WTC11 (cell line): ENCODE data around the gene RASSF4.

ENCODE experiments used
- KAT7 ChIP-seq: sonication (generic); formaldehyde crosslinking; IDR thresholded peaks from 2 replicates; pipeline ENCODE4 v1.8.1; 2023; ENCODE audit warnings: missing genetic modification reagents, mild to moderate bottlenecking, borderline replicate concordance
- PRDM15 ChIP-seq: sonication (generic); formaldehyde crosslinking; IDR thresholded peaks from 2 replicates; pipeline ENCODE4 v1.8.0; 2022; ENCODE audit warnings: missing genetic modification reagents
- PREB ChIP-seq: sonication (generic); formaldehyde crosslinking; IDR thresholded peaks from 2 replicates; pipeline ENCODE4 v1.8.1; 2022; ENCODE audit warnings: mild to moderate bottlenecking, missing genetic modification reagents, moderate library complexity, borderline replicate concordance
- USF2 ChIP-seq: sonication (generic); formaldehyde crosslinking; IDR thresholded peaks from 2 replicates; pipeline ENCODE4 v1.8.1; 2023; ENCODE audit warnings: mild to moderate bottlenecking, missing genetic modification reagents, moderate library complexity
- ZNF263 ChIP-seq: sonication (generic); formaldehyde crosslinking; IDR thresholded peaks from 2 replicates; pipeline ENCODE4 v1.8.1; 2022; ENCODE audit warnings: low read depth, mild to moderate bottlenecking, moderate library complexity, missing genetic modification reagents
- ZNF416 ChIP-seq: fragments of 250-450 bp; sonication (Bioruptor Pico); IDR thresholded peaks from 2 replicates; pipeline ENCODE4 v1.9.0; 2021; ENCODE audit warnings: mild to moderate bottlenecking, inconsistent platforms
- TF ChIP-seq, protein P1 (sequence below): fragments of 200-600 bp; IDR thresholded peaks from 2 replicates; pipeline ENCODE4 v1.8.0; 2022; ENCODE audit warnings: antibody characterized with exemption

DNA sequence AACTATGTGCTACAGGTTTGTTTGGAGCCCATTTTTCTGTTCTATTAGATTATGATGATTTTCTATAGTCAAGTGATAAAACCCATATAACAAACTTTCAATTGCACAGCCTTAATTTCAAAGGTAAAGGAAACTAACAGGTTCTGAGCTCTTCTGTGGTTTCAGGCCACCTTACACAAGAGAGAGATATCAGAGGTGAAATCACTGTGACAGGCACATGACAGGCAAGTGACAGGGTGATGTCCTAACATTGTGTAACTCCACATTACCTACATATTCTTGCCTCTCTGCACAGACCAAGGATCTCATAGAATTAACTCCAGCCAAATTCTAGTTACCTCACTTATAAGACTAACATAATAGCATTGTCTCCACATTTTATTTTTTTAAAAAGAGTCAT lies 76.1 kb downstream of the RASSF4 start:
- TF ChIP-seq, protein P1, sequence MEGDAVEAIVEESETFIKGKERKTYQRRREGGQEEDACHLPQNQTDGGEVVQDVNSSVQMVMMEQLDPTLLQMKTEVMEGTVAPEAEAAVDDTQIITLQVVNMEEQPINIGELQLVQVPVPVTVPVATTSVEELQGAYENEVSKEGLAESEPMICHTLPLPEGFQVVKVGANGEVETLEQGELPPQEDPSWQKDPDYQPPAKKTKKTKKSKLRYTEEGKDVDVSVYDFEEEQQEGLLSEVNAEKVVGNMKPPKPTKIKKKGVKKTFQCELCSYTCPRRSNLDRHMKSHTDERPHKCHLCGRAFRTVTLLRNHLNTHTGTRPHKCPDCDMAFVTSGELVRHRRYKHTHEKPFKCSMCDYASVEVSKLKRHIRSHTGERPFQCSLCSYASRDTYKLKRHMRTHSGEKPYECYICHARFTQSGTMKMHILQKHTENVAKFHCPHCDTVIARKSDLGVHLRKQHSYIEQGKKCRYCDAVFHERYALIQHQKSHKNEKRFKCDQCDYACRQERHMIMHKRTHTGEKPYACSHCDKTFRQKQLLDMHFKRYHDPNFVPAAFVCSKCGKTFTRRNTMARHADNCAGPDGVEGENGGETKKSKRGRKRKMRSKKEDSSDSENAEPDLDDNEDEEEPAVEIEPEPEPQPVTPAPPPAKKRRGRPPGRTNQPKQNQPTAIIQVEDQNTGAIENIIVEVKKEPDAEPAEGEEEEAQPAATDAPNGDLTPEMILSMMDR, result no peak
- no peak for TF ChIP-seq USF2 (CRISPR knock-in tag)
- no peak for TF ChIP-seq ZNF263
- no peak for TF ChIP-seq PRDM15 (CRISPR knock-in tag)
- TF ChIP-seq PREB, result no peak
- no peak for TF ChIP-seq KAT7
- TF ChIP-seq ZNF416 (CRISPR knock-in tag), result no peak
